Activated CD4-positive, alpha-beta T cell treated with anti-CD3 and anti-CD28 coated beads for 36 hours (primary cell): Measurements from ENCODE around the gene DIRAS1. TPM values are rescaled to one million over a fixed set of nuclear protein-coding genes. Genes with fewer than 3 reads are reported as not detected.
A peak's percentile ranks its signal among the peaks of the same experiment; 100 is the strongest.

ENCODE experiments used
- ATAC-seq: fragments of 200-7000 bp; cut with Tn5 transposase; one replicate; pipeline ENCODE4 v1.10.0; 2021; ENCODE audit warnings: mild to moderate bottlenecking, moderate library complexity
- CTCF ChIA-PET: fragments of 350-600 bp; sonication (Branson Sonifier 250); formaldehyde crosslinking; loops from one replicate; lab custom pipeline; 2021; ENCODE audit warnings: antibody characterized with exemption; lab: Charles Lee
- POLR2A ChIA-PET: fragments of 350-600 bp; sonication (Branson Sonifier 250); formaldehyde crosslinking; loops from one replicate; lab custom pipeline; 2021; ENCODE audit warnings: antibody characterized with exemption, inconsistent platforms; lab: Charles Lee
- DNase-seq: peaks from one replicate; pipeline ENCODE4 v3.0.0-alpha.2; 2020
- H3K27ac Mint-ChIP-seq: one replicate; pipeline ENCODE4 v1.8.0; 2021; ENCODE audit warnings: mixed read lengths
- H3K27me3 Mint-ChIP-seq: one replicate; pipeline ENCODE4 v1.8.0; 2021; ENCODE audit warnings: mixed read lengths
- H3K36me3 Mint-ChIP-seq: one replicate; pipeline ENCODE4 v1.8.0; 2021; ENCODE audit warnings: low read depth, mixed read lengths
- H3K4me1 Mint-ChIP-seq: one replicate; pipeline ENCODE4 v1.8.0; 2021; ENCODE audit warnings: mixed read lengths
- H3K4me3 Mint-ChIP-seq: one replicate; pipeline ENCODE4 v1.8.0; 2021; ENCODE audit warnings: mild to moderate bottlenecking, moderate library complexity, mixed read lengths
- H3K9me3 Mint-ChIP-seq: one replicate; pipeline ENCODE4 v1.8.0; 2021; ENCODE audit warnings: low read depth, mixed read lengths
- intact Hi-C, 2 experiments: fragments of 100-400 bp; cut with DNase I in 1 of 2; cut with micrococcal nuclease in 1 of 2; formaldehyde crosslinking; loops; one replicate each; pipeline versions ENCODE4 v1.14.2 to v1.15.1; 2022 to 2024; cut with DNase I, micrococcal nuclease
- total RNA-seq, 2 experiments: library from RNA; stranded (reverse); gene quantifications; one replicate each; pipeline ENCODE4 v1.2.3, GENCODE V29; 2021

DIRAS1 gene
- total RNA-seq, 2 experiments from 2014 or later = 0.21 to 0.33 TPM

GRCh38 chr19:2703077-2703437 is 18.1 kb downstream of the DIRAS1 start:
- H3K27me3 Mint-ChIP-seq = no peaks in the 10 kb centered on the region
- peak overlapping the region; percentile 51 for H3K4me3 Mint-ChIP-seq
- no peak for DNase-seq
- no peaks in the 10 kb centered on the region for H3K36me3 Mint-ChIP-seq
- intact Hi-C loops = loop anchor here in 1 of 2 experiments (2.0 kb wide), 1 partner anchor 582 kb away; no protein-coding TSS in a partner anchor
- POLR2A ChIA-PET = no interaction called here
- peaks cover 24% of the 10 kb centered on the region for H3K4me1 Mint-ChIP-seq
- peak overlapping the region; percentile 74 for H3K27ac Mint-ChIP-seq
- CTCF ChIA-PET = interaction anchor here (1.3 to 3.1 kb wide), 2 partner anchors 46 to 54 kb away, joined by 4 to 15 read pairs; no protein-coding TSS in a partner anchor
- ATAC-seq = no peak
- H3K9me3 Mint-ChIP-seq = no peaks in the 10 kb centered on the region

DNA sequence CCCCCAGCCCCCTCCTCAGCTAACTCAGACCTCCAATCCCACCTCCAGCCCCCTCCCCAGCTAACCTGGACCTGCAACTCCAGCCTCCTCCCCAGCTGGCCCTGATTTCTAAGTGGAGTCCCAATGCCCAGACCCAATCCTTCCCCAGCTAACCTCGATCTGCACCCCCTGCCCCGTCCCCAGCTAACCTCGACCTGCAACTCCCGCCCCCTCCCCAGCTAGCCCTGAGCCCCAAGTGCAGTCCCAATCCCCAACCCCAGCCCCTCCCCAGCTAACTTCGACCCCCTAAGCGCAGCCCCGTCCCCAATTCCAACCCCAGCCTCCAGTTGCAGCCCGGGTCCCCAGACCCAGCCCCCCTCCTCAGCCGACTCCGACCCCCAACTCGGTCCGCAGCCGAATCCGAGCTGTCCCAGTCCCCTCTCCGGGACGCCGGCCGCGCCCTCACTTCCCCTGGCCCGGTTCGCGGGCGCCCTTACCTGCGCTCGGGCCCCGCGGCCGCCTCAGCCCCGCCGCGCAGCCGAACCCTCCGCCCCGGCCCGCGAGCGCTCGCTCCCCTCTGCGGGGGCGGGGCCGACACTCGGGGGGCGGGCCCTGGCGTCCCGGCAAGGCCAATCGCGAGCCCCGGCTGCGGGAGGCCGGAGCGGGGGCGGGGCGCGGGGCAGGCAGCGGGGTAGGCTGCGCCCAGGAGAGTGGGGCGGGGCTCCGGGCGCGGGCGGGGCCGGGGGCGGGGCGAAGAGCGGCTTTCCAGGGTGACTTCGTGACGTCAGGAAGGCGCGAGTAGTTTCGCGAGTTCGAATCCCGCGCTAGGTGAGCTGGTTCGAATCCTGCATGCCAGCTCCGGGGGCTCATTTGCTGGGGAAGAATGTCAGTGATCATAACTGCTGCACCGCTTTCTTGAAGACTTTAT is 18.7 kb downstream of the DIRAS1 start, which contains the start of gene GNG7:
Gene GNG7, minus strand, starts transcription at position 525 of the 907 bp plus-strand sequence. CDS start 182,006 bp downstream, outside the sequence.
- Mint-ChIP-seq H3K4me1 (peaks cover 24% of the 10 kb centered on the region), H3K9me3 (no peaks in the 10 kb centered on the region), H3K27ac (peak within 1 kb of the TSS; percentile 74), H3K4me3 (peak within 1 kb of the TSS; percentile 60), H3K27me3 (no peaks in the 10 kb centered on the region), H3K36me3 (no peaks in the 10 kb centered on the region)
- ATAC-seq (peak; percentile 100), DNase-seq (peak; percentile 99)
- POLR2A ChIA-PET = interaction anchor here (0.6 to 0.7 kb wide), 2 partner anchors 225 to 486 kb away, joined by 3 to 7 read pairs; no protein-coding TSS in a partner anchor
- CTCF ChIA-PET = interaction anchor here (1.0 to 3.1 kb wide), 2 partner anchors 54 to 248 kb away, joined by 3 to 15 read pairs; no protein-coding TSS in a partner anchor
- intact Hi-C loops = loop anchor here in 1 of 2 experiments (1.0 to 2.0 kb wide), 9 partner anchors 38 to 582 kb away; partner anchors contain the start of genes SLC39A3, THOP1, TIMM13 and TLE6

DNA sequence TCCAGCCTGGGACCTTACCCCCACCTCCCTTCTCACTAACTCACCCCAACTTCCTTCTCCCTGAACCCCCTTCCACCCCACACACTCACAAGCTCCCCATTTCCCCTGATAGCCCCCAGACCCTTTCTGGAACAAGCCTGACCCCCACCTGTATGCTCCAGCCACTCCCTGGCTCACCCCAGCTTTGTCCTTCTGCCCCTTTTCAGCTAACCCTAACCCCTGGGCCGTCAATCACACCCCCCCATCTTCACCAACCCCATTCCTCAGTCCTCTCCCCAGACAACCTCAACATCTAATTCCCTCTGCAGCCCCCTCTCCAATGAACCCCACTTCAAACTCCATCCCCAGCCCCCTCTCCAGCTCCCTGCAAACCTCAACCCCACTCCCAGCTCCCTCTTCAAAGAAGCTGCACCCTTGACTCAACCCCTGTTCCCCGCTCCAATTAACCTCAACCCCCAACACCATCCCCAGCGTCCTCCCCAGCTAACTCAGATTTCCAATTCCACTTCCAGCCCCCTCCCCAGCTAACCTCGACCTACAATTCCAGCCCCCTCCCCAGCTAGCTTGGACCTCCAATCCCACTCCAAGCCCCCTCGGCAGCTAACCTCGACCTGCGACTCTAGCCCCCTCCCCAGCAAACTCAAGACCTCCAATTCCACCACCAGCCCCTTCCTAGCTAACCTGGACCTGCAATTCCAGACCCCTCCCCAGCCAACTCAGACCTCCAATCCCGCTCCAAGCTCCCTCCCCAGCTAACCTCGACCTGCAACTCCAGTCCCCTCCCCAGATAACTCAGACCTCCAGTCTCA is 19.6 kb downstream of the DIRAS1 start:
- ATAC-seq = no peak
- intact Hi-C loops = loop anchor here in 1 of 2 experiments (1.0 to 2.0 kb wide), 9 partner anchors 39 to 583 kb away; partner anchors contain the start of genes SLC39A3, THOP1, TIMM13 and TLE6
- DNase-seq = no peak
- Mint-ChIP-seq H3K36me3 (no peaks in the 10 kb centered on the region), H3K4me3 (peak overlapping the region; percentile 60), H3K27me3 (no peaks in the 10 kb centered on the region), H3K4me1 (peaks cover 24% of the 10 kb centered on the region), H3K27ac (peak overlapping the region; percentile 13), H3K9me3 (no peaks in the 10 kb centered on the region)
- POLR2A ChIA-PET = interaction anchor here (0.5 to 0.7 kb wide), 3 partner anchors 224 to 485 kb away, joined by 3 to 7 read pairs (median 5); no protein-coding TSS in a partner anchor
- CTCF ChIA-PET = interaction anchor here (0.7 to 3.1 kb wide), 3 partner anchors 53 to 440 kb away, joined by 3 to 15 read pairs (median 3); no protein-coding TSS in a partner anchor

GRCh38 chr19:2700660-2701360 is 20.4 kb downstream of the DIRAS1 start:
- Mint-ChIP-seq H3K27ac (no peak overlapping the region), H3K4me3 (peak overlapping the region; percentile 60), H3K9me3 (no peaks in the 10 kb centered on the region), H3K4me1 (peaks cover 24% of the 10 kb centered on the region), H3K27me3 (no peaks in the 10 kb centered on the region), H3K36me3 (no peaks in the 10 kb centered on the region)
- intact Hi-C loops = no loop called here
- POLR2A ChIA-PET = interaction anchor here (0.5 kb wide), 1 partner anchor 426 kb away, joined by 5 read pairs; no protein-coding TSS in a partner anchor
- no peak for ATAC-seq
- CTCF ChIA-PET = interaction anchor here (1.3 to 3.1 kb wide), 2 partner anchors 22 to 52 kb away, joined by 3 to 15 read pairs; no protein-coding TSS in a partner anchor
- no peak for DNase-seq

- ATAC-seq (no peak), DNase-seq (no peak)
- intact Hi-C loops = no loop called here
- ChIA-PET POLR2A (no interaction called here), CTCF (interaction anchor here (1.3 kb wide), 1 partner anchor 23 kb away, joined by 3 read pairs; no protein-coding TSS in a partner anchor)
- no peaks in the 10 kb centered on the region for H3K36me3 Mint-ChIP-seq
- peaks cover 24% of the 10 kb centered on the region for H3K4me1 Mint-ChIP-seq
- H3K27me3 Mint-ChIP-seq = no peaks in the 10 kb centered on the region
- no peak overlapping the region for H3K27ac Mint-ChIP-seq
- H3K4me3 Mint-ChIP-seq = no peak overlapping the region
- no peaks in the 10 kb centered on the region for H3K9me3 Mint-ChIP-seq
These were observed 21.6 kb downstream of the DIRAS1 start for GRCh38 chr19:2699413-2700140.

DNA sequence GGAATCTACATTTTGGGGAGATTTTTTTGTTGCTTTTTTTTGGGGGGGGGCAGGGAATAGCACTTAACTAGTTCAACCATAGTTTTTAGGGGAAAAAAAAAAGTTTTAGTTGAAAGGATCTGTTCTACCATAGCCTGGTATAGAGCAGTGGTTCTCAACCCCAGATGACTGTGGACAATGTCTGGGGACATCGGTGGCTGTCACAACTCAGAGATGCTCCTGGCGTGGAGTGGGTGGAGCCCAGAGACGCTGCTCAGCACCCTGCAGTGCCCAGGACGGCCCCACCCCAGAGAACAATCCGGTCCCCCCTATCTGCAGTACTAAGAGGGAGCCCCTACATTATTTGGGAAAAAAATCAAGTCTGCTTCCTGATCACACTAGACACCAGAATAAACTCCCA is 27.0 kb downstream of the DIRAS1 start:
- no peak overlapping the region for H3K27ac Mint-ChIP-seq
- no peaks in the 10 kb centered on the region for H3K27me3 Mint-ChIP-seq
- CTCF ChIA-PET = no interaction called here
- H3K9me3 Mint-ChIP-seq = no peaks in the 10 kb centered on the region
- POLR2A ChIA-PET = no interaction called here
- ATAC-seq (no peak), DNase-seq (no peak)
- H3K4me1 Mint-ChIP-seq = peaks cover 8% of the 10 kb centered on the region
- no peaks in the 10 kb centered on the region for H3K36me3 Mint-ChIP-seq
- no peak overlapping the region for H3K4me3 Mint-ChIP-seq
- intact Hi-C loops = no loop called here

DNA sequence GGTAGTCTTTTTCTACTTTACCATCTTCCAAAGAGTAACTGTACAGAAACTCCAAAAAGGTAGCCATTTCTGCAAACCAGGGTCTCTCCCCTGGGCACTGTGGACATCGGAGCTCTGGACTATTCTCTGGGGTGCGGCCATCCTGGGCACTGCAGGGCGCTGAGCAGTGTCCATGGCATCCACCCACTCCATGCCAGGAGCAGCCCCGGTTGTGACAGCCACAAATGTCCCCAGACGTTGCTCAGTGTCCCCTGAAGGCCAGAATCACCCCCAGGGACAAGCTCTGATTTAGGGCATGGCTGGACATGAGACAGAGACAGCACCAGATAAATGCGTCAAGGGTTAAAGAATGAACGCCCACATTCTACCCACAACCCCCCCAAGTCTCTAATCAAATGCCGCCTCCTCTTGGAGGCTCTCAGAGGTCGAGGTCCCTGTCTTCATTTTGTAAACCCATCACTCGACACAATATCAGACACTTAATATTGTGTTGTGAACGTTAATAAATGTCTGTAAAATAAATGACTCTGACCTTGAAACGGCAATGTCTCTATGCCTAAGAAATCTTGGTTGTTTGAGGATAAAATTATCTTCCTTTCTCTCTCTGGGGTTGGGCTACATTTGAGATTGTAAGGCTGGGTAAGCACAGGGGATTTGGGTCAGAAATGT is 27.5 kb downstream of the DIRAS1 start:
- DNase-seq (no peak), ATAC-seq (no peak)
- intact Hi-C loops = no loop called here
- ChIA-PET CTCF (interaction anchor here (0.6 kb wide), 1 partner anchor 521 kb away, joined by 3 read pairs; no protein-coding TSS in a partner anchor), POLR2A (interaction anchor here (0.8 kb wide), 1 partner anchor 704 kb away, joined by 4 read pairs; no protein-coding TSS in a partner anchor)
- Mint-ChIP-seq H3K9me3 (no peaks in the 10 kb centered on the region), H3K4me3 (no peak overlapping the region), H3K27me3 (no peaks in the 10 kb centered on the region), H3K27ac (no peak overlapping the region), H3K36me3 (no peaks in the 10 kb centered on the region), H3K4me1 (peaks cover 2% of the 10 kb centered on the region)

- Mint-ChIP-seq H3K4me1 (no peaks in the 10 kb centered on the region), H3K4me3 (no peak overlapping the region), H3K27ac (no peak overlapping the region), H3K27me3 (no peaks in the 10 kb centered on the region), H3K9me3 (no peaks in the 10 kb centered on the region), H3K36me3 (no peaks in the 10 kb centered on the region)
- POLR2A ChIA-PET = no interaction called here
- CTCF ChIA-PET = no interaction called here
- ATAC-seq (no peak), DNase-seq (no peak)
- intact Hi-C loops = no loop called here
These were observed 29.2 kb downstream of the DIRAS1 start for GRCh38 chr19:2691951-2692350.

DNA sequence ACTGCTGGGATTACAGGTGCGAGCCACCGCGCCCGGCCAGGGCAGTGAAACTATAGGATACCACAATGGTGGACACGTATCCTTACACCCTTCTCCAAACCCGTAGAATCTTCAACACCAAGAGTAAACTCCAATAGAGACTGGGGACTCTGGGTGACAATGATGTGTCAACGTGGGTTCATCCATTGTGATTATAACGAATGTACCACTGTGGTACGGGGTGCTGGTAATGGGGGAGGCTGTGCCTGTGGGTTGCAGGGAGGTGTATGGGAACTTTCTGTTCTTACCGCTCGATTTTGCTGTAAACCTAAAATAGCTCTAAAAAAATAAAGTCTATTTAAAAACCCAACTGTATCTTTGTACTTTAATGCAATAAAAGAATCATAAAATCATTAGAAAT is 30.3 kb downstream of the DIRAS1 start:
- no peak overlapping the region for H3K4me3 Mint-ChIP-seq
- H3K27ac Mint-ChIP-seq = no peak overlapping the region
- ChIA-PET POLR2A (no interaction called here), CTCF (no interaction called here)
- no peaks in the 10 kb centered on the region for H3K36me3 Mint-ChIP-seq
- ATAC-seq (no peak), DNase-seq (no peak)
- H3K4me1 Mint-ChIP-seq = no peaks in the 10 kb centered on the region
- intact Hi-C loops = no loop called here
- H3K27me3 Mint-ChIP-seq = no peaks in the 10 kb centered on the region
- no peaks in the 10 kb centered on the region for H3K9me3 Mint-ChIP-seq
